GM19395 (cell line): ENCODE data around the gene SLC16A1.
"Not testable (repeated sequence)": the region's sequence is repeated elsewhere in the genome, so short reads cannot be mapped to it uniquely, and the experiment has no call there.

Source experiments
- ATAC-seq: cut with Tn5 transposase; IDR thresholded peaks from one replicate; pipeline ENCODE4 v1.9.1; 2021; ENCODE audit warnings: mild to moderate bottlenecking, moderate library complexity; ENCODE audit not compliant: unreplicated experiment

Gene SLC16A1

GRCh38 chr1:112888630-112889029, 67.4 kb downstream of the SLC16A1 start:
- ATAC-seq = no peak

GRCh38 chr1:112887599-112888283, 68.3 kb downstream of the SLC16A1 start:
- no peak for ATAC-seq

- not testable (repeated sequence) for ATAC-seq
Observed at GRCh38 chr1:112884996-112885395, 71.0 kb downstream of the SLC16A1 start.

DNA sequence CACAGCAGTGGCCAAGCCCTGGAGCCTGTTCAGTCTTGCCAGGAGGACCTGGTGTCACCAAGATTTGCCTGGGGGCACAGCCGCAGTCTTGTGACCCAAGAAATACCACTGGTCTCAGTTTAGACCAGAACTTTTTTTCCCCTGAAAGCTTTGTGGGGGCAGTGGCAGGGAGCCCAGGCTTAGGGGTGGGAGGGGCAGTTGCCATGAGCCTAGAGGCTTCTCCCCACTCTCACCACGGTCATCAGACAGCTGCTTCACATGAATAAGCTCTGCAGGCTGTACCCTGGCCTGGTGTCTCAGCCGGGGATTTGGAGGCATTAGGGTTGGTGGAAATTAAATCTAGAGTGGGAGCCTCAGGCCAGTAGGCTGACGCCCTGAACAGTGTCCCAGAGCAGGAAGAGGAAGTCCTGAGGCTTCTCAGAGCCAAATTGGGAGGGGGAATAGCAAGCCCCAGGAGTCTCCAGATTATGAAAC, 73.7 kb downstream of the SLC16A1 start:
- no peak for ATAC-seq

DNA sequence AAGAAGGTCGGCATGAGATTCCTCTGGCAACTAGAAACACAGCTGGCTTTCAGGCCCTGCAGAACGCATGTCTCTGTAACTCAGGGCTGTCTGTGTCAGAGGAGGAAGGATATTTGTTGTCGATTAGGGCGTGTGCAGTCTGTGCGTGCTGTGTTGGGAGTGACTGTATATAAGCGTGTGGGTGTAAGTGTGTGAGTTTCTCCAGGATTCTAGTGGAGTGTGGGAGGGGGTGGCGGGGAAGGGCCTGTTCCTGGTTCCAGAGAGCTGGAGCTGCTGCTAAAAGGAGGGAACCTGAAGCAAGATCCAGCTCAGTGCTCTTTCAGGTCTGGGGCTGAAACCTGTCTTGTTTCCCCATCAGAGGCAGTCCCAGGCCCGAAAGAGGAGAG, 74.3 kb downstream of the SLC16A1 start:
- no peak for ATAC-seq

DNA sequence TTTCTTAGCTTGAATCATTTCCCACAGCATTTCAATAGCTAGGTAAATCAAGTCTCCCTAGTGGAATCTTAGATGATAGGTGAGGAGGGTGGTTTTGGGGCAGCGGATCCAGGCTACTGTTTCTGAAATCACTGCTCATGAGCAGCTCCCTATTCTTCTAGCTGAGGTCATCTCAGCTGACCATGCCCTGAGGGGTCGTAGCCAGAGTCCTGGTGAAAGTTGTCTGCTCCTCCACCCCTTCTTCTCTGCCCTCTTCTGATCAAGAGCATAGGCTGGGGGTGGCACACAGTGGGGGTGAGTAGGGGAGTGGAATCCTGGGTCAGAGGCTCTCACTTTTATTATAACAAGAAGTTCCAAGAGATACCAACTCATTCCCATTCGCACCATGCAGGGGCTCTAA, 76.2 kb downstream of the SLC16A1 start:
- no peak for ATAC-seq

GRCh38 chr1:112878321-112878720, 77.7 kb downstream of the SLC16A1 start:
- no peak for ATAC-seq

DNA sequence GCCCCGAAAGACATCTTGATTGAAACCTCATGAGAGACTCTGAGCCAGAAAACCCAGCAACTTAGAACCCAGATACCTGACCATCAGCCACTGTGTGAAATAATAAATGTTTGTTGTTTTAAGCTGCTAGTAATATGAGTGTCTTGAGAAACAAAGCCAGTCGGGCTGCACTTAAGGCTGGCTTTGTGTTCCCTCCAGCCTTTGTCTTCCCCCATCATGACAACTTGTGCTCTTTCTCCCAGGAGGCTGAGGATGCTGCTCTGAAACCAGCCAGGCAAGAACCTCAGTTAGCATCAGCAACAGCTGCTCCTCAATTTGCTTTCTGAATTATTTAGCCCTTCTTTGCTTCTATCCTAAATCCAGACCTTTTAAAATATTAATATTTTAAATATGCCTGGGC, 78.2 kb downstream of the SLC16A1 start:
- no peak for ATAC-seq

DNA sequence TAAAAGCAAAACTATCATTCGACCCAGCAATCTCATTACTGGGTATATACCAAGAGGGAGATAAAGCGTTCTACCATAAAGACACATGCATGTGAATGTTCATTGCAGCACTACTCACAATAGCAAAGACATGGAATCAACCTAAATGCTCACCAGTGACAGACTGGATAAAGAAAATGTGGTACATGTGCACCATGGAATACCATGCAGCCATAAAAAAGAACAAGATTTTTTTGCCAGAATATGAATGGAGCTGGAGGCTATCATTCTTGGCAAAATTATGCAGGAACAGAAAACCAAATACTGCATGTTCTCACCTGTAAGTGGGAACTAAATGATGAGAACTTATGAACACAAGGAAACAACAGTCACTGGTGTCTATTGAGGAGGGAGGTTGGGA, 79.7 kb downstream of the SLC16A1 start:
- ATAC-seq = no peak

- ATAC-seq = no peak
Observed at GRCh38 chr1:112872551-112872962, 83.4 kb downstream of the SLC16A1 start.

GRCh38 chr1:112870887-112871646, 84.9 kb downstream of the SLC16A1 start:
- ATAC-seq = no peak

DNA sequence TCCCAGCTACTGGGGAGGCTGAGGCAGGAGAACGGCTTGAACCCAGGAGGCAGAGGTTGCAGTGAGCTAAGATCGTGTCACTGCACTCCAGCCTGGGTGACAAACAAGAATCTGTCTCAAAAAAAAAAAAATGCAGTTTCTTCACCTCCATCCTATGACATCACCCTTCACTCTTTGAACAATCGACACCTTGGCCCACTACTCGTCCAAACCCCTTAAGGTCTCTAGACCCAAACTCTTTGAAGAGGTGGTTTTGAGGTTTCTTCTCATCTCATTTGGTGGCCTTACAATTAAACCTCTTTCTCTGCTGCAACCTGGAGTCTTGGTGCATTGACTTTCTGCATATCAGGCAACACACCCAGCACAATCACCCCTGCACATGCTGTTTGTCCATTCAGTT, 86.1 kb downstream of the SLC16A1 start:
- ATAC-seq = no peak

DNA sequence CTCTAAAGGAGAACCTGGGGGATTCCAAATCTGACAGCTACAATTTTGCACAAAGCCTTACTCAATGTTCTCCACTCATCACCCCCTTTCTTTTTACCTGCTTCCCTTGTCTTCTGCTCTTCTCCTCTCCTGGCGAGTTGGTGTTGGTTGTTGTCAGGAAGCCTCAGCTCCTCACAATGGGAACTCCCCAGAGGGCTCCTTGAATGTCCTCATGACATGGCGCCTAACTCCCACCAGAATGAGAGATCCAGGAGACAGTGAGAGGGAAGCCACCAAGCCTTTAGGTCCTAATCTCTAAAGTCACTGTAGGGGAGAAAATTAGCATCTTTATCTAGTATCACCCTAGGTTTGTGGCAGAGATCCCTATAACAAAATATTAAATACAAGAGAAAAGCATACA, 87.8 kb downstream of the SLC16A1 start:
- ATAC-seq = no peak

- no peak for ATAC-seq
Observed at GRCh38 chr1:112866981-112867380, 89.0 kb downstream of the SLC16A1 start.

- no peak for ATAC-seq
Observed at GRCh38 chr1:112866151-112866550, 89.8 kb downstream of the SLC16A1 start.

GRCh38 chr1:112862753-112863426, 93.1 kb downstream of the SLC16A1 start:
- no peak for ATAC-seq
